ENCODE data around the gene IL1A.

Gene IL1A

GRCh38 chr2:112784199-112785189, at the start of gene IL1A:
Gene IL1A (minus strand): TSS chr2:112784493. CDS start chr2:112783770, 723 bp downstream.
- peak; percentile 80 for DNase-seq (ENCODE audit: low read depth)

GRCh38 chr2:112833976-112834375, 49.7 kb upstream of the IL1A start:
- DNase-seq (ENCODE audit: low read depth), result no peak

GRCh38 chr2:112833639-112833931, 49.3 kb upstream of the IL1A start:
- peak; percentile 34 for DNase-seq (ENCODE audit: low read depth)

GRCh38 chr2:112832841-112833638, 48.7 kb upstream of the IL1A start:
- no peak for DNase-seq (ENCODE audit: low read depth)

GRCh38 chr2:112831946-112832840, 47.9 kb upstream of the IL1A start:
- no peak for DNase-seq (ENCODE audit: low read depth)

GRCh38 chr2:112831513-112831845, 47.2 kb upstream of the IL1A start:
- no peak for DNase-seq (ENCODE audit: low read depth)

GRCh38 chr2:112830682-112831512, 46.6 kb upstream of the IL1A start:
- DNase-seq (ENCODE audit: low read depth), result no peak

- DNase-seq (ENCODE audit: low read depth), result no peak
Measured at GRCh38 chr2:112829961-112830681, 45.8 kb upstream of the IL1A start.

GRCh38 chr2:112829101-112829960, 45.0 kb upstream of the IL1A start:
- DNase-seq (ENCODE audit: low read depth), result peak; percentile 87

GRCh38 chr2:112828251-112828691, 44.0 kb upstream of the IL1A start:
- DNase-seq (ENCODE audit: low read depth), result no peak

- peak; percentile 38 for DNase-seq (ENCODE audit: low read depth)
Measured at GRCh38 chr2:112827604-112828185, 43.4 kb upstream of the IL1A start.

GRCh38 chr2:112827009-112827408, 42.7 kb upstream of the IL1A start:
- DNase-seq (ENCODE audit: low read depth), result no peak

- DNase-seq (ENCODE audit: low read depth), result no peak
Measured at GRCh38 chr2:112825706-112826105, 41.4 kb upstream of the IL1A start.

- no peak for DNase-seq (ENCODE audit: low read depth)
Measured at GRCh38 chr2:112824694-112825085, 40.4 kb upstream of the IL1A start.

GRCh38 chr2:112821682-112822081, 37.4 kb upstream of the IL1A start:
- DNase-seq (ENCODE audit: low read depth), result no peak

- no peak for DNase-seq (ENCODE audit: low read depth)
Measured at GRCh38 chr2:112821142-112821541, 36.8 kb upstream of the IL1A start.

- no peak for DNase-seq (ENCODE audit: low read depth)
Measured at GRCh38 chr2:112820343-112820742, 36.0 kb upstream of the IL1A start.

GRCh38 chr2:112819081-112819480, 34.8 kb upstream of the IL1A start:
- DNase-seq (ENCODE audit: low read depth), result no peak

All from amniotic epithelial cell (primary cell).